Parathyroid adenoma (tissue), 2 donors: ENCODE measurements around the gene SPRYD3.

Source experiments
- H2AFZ ChIP-seq: fragments of 300-600 bp; sonication (generic); one replicate; pipeline ENCODE4 v1.7.0; 2017; ENCODE audit warnings: antibody characterized with exemption, mild to moderate bottlenecking
- H3K27ac ChIP-seq: fragments of 300-600 bp; sonication (generic); one replicate; pipeline ENCODE4 v1.7.0; 2017
- H3K27me3 ChIP-seq: fragments of 300-600 bp; sonication (generic); one replicate; pipeline ENCODE4 v1.7.0; 2017; ENCODE audit warnings: low read length; ENCODE audit not compliant: control insufficient read depth, insufficient read depth
- H3K36me3 ChIP-seq: fragments of 300-600 bp; sonication (generic); one replicate; pipeline ENCODE4 v1.7.0; 2017; ENCODE audit warnings: low read length; ENCODE audit not compliant: control insufficient read depth, insufficient read depth
- H3K4me1 ChIP-seq: fragments of 300-600 bp; sonication (generic); one replicate; pipeline ENCODE4 v1.7.0; 2017; ENCODE audit warnings: control low read depth
- H3K4me2 ChIP-seq: fragments of 300-600 bp; sonication (generic); one replicate; pipeline ENCODE4 v1.7.0; 2017; ENCODE audit warnings: low read length
- H3K4me3 ChIP-seq: fragments of 300-600 bp; sonication (generic); one replicate; pipeline ENCODE4 v1.7.0; 2017; ENCODE audit warnings: low read depth, low read length
- H3K79me2 ChIP-seq: fragments of 300-600 bp; sonication (generic); one replicate; pipeline ENCODE4 v1.7.0; 2017; ENCODE audit warnings: control low read depth
- H3K9ac ChIP-seq: fragments of 300-600 bp; sonication (generic); one replicate; pipeline ENCODE4 v1.7.0; 2017; ENCODE audit warnings: mild to moderate bottlenecking
- H3K9me3 ChIP-seq: fragments of 300-600 bp; sonication (generic); one replicate; pipeline ENCODE4 v1.7.0; 2017; ENCODE audit warnings: low read length; ENCODE audit not compliant: control insufficient read depth
- CTCF ChIP-seq: fragments of 300-600 bp; sonication (generic); IDR thresholded peaks from one replicate; pipeline ENCODE4 v1.7.0; 2017; ENCODE audit warnings: antibody characterized with exemption, mild to moderate bottlenecking
- donor health status: primary hyperparathyroidism.

The SPRYD3 gene

GRCh38 chr12:53069621-53070410, 9.4 kb downstream of the SPRYD3 start:
- Histone ChIP-seq H3K27ac (no peak overlapping the region), H3K9ac (no peak overlapping the region), H3K79me2 (no peaks in the 10 kb centered on the region), H3K4me2 (no peak overlapping the region), H3K4me3 (no peak overlapping the region), H3K9me3 (no peaks in the 10 kb centered on the region), H2AFZ (no peak overlapping the region), H3K36me3 (no peaks in the 10 kb centered on the region), H3K27me3 (no peaks in the 10 kb centered on the region), H3K4me1 (peaks cover 5% of the 10 kb centered on the region)
- no peak for TF ChIP-seq CTCF

DNA sequence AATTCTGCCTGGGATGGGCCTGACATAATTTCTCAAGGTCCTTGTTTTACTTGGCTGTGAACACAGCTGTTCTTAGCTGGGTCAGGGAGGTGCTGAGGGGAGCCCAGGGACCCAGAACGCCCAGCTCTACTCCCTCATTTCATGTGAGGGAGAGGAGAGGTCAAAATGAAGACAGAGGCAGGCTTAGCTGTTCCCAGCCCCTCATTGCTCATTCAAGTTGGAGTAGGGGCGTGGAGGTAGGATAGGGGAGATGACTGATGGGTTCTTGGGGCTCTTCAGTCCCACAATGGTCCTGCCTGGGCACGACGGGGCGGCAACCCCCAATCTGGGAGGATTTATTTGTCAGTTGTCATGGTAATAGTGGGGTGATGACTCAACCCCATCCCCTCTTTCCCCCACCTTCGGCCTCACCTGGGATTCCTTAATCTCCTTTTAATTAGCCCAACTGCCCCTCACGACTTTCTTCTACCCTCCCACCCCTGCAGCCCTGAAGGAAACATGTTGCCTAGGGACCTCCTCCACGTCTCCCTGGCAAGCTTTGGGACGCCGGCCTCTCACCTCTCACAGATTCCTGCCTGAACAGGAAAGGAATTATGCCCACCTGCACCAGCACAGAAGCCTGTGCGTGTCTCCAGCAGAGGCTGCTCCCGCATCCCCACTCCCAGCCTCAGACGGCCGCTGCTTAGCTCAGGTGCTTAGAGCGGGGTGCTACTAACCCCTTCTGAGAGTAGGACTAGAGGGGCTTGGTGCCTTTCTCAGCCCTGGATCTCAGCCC, 10.2 kb downstream of the SPRYD3 start:
- no peak overlapping the region for H3K4me2 ChIP-seq
- no peaks in the 10 kb centered on the region for H3K36me3 ChIP-seq
- no peak overlapping the region for H3K4me3 ChIP-seq
- no peaks in the 10 kb centered on the region for H3K9me3 ChIP-seq
- H3K27me3 ChIP-seq, result no peaks in the 10 kb centered on the region
- no peak overlapping the region for H3K9ac ChIP-seq
- no peaks in the 10 kb centered on the region for H3K79me2 ChIP-seq
- no peak overlapping the region for H2AFZ ChIP-seq
- no peak for TF ChIP-seq CTCF
- peaks cover 5% of the 10 kb centered on the region for H3K4me1 ChIP-seq
- H3K27ac ChIP-seq, result no peak overlapping the region

DNA sequence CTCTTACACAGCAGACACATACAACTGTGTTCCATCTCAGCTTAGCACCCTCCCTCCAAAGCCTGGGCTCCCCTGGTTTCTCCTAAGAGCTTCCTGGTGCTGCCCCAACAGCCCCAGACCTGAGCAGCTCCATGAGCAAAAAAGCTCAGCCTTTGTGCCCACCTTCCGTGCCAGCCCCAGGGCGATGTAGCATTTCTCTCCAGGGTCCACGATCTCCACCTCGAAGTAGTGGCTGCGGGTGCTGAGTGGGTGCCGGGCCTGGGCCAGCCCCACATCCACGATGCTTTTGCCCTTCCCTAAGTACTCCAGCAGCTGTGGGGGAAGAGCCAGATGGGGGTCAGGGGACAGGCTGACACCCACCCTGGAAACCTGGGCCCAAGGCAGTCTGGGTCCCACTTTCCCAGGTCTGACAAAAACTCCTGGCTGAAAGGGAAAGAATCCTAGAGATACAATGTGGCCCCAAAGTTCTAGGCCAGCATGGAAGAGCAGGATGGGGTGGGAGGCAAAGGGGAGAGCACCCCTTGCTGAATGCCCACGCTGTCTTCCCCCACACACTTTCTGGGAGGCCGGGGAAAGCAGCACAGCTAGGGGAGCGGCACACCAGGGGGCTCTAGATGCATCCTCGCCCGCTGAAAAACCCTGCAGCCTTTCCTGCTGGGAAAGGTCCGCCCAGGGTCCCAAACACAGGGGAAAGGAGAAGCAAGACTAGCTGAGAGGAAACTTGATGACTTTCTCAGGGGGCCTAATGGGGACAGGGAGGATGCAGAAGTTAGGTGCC, 11.0 kb downstream of the SPRYD3 start:
- H3K9me3 ChIP-seq, result no peaks in the 10 kb centered on the region
- no peak for TF ChIP-seq CTCF
- peaks cover 5% of the 10 kb centered on the region for H3K4me1 ChIP-seq
- H3K27me3 ChIP-seq, result no peaks in the 10 kb centered on the region
- no peaks in the 10 kb centered on the region for H3K79me2 ChIP-seq
- no peak overlapping the region for H2AFZ ChIP-seq
- no peaks in the 10 kb centered on the region for H3K36me3 ChIP-seq
- H3K27ac ChIP-seq, result no peak overlapping the region
- H3K4me3 ChIP-seq, result no peak overlapping the region
- no peak overlapping the region for H3K4me2 ChIP-seq
- no peak overlapping the region for H3K9ac ChIP-seq

DNA sequence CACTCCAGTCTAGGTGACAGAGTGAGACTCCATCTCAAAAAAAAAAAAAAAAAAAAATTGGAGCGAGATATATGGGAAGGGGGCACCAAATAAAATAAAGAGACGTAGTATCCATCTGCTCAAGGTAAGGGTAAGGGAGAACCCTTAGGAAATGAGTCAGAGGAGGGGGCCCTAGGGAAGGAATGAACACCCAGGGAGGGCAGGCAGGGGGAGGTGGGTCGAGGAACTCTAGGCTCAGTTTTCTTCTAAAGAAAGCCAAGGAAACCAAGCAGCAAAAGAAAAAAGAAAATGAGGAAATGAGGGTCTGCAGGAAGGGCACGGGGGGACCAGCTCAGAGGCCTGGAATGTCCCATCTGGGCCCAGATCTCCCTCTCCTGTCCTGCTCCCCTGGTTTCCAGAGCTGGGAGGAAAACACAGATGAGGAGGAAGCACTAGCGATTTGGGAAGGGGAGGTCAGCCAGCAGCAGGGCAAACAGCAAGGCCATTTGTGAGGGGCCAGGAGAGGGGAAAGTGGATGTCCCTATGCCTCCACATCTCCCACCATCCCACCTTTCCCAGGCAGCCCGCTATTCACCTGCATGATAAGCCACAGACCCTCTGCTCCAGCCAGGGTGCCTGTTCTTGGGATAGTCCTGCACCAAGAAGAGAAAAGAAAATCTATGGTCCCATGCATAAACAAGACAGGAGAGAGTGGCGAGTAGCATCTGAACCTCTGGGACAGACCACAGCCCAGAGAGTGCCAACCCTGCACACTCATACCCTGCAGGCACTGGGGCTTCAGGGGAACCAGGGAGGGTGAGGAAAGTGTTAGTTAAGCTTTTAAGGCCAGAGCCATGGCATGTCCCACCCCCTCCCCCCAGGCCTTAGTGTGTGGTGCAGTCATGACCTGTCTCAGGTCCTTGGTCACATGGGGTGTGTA, 11.9 kb downstream of the SPRYD3 start:
- H3K9ac ChIP-seq, result no peak overlapping the region
- TF ChIP-seq CTCF, result no peak
- no peak overlapping the region for H3K27ac ChIP-seq
- no peaks in the 10 kb centered on the region for H3K79me2 ChIP-seq
- no peaks in the 10 kb centered on the region for H3K9me3 ChIP-seq
- no peak overlapping the region for H3K4me2 ChIP-seq
- H3K4me1 ChIP-seq, result peaks cover 5% of the 10 kb centered on the region
- no peak overlapping the region for H3K4me3 ChIP-seq
- H2AFZ ChIP-seq, result no peak overlapping the region
- no peaks in the 10 kb centered on the region for H3K27me3 ChIP-seq
- H3K36me3 ChIP-seq, result no peaks in the 10 kb centered on the region
